ENCODE data around the gene LRRC36. TPM values are rescaled to one million over a fixed set of nuclear protein-coding genes. Genes with fewer than 3 reads are reported as not detected.

LRRC36 gene
- total and polyA plus RNA-seq, 9 of the 15 experiments (the other 6 are each of a cell fraction or from before 2014, with no cell fraction given) = 0.09 to 0.40 (median 0.17) TPM; not detected in 1

- TF ChIP-seq FOXA3 (CRISPR knock-in tag; conservative IDR thresholded peaks at IDR 0.05 in 1 of 2, IDR thresholded peaks at IDR 0.05 in 1 of 2) = no peak
- TF ChIP-seq SRF (CRISPR knock-in tag; IDR thresholded peaks at IDR 0.05) = no peak
- no peak for TF ChIP-seq CREB1 (IDR thresholded peaks at IDR 0.05)
- 0 out of 2 replicates have a peak, but pooled peaks have one; percentile 34 for TF ChIP-seq CREB1 (CRISPR knock-in tag; IDR thresholded peaks at IDR 0.05)
- no peak for TF ChIP-seq SLC30A9 (CRISPR knock-in tag; IDR thresholded peaks at IDR 0.05)
- TF ChIP-seq NCOA4 (IDR thresholded peaks at IDR 0.05; ENCODE audit: partially characterized antibody) = no peak
- TF ChIP-seq MNT (conservative IDR thresholded peaks at IDR 0.05) = peak in 1 of 2 experiments; percentile 69; a peak in 2 of 4 replicates
- TF ChIP-seq HNRNPL (IDR thresholded peaks at IDR 0.05; ENCODE audit: low read depth, low read length) = peak; percentile 60; the same call in 1 of the 2 replicates
- no peak for TF ChIP-seq CBFA2T2 (conservative IDR thresholded peaks at IDR 0.05)
- TF ChIP-seq ZEB2 (IDR thresholded peaks at IDR 0.05) = no peak
- TF ChIP-seq ZNF79 (CRISPR knock-in tag; IDR thresholded peaks at IDR 0.05; ENCODE audit: low read depth) = no peak
- no peak for TF ChIP-seq MTA2 (IDR thresholded peaks at IDR 0.05; ENCODE audit: low read depth)
- peak; percentile 87 for TF ChIP-seq MAX (CRISPR knock-in tag; IDR thresholded peaks at IDR 0.05)
- no peak for TF ChIP-seq TEAD2 (tag; IDR thresholded peaks at IDR 0.05)
- TF ChIP-seq SRSF3 (IDR thresholded peaks at IDR 0.05; ENCODE audit: insufficient read depth, low read length) = no peak
Measured at GRCh38 chr16:67430504-67430976, 103.9 kb downstream of the LRRC36 start (continued).

Data from K562 (cell line).